Stimulated activated CD4-positive, alpha-beta T cell treated with anti-CD3 and anti-CD28 coated beads, Interleukin-15, amount 100 ng/mL, for 24 hours (primary cell): ENCODE data around the gene TTC12.

Experiments
- DNase-seq: peaks from one replicate; pipeline ENCODE4 v3.0.0-alpha.2; 2020

TTC12 gene

DNA sequence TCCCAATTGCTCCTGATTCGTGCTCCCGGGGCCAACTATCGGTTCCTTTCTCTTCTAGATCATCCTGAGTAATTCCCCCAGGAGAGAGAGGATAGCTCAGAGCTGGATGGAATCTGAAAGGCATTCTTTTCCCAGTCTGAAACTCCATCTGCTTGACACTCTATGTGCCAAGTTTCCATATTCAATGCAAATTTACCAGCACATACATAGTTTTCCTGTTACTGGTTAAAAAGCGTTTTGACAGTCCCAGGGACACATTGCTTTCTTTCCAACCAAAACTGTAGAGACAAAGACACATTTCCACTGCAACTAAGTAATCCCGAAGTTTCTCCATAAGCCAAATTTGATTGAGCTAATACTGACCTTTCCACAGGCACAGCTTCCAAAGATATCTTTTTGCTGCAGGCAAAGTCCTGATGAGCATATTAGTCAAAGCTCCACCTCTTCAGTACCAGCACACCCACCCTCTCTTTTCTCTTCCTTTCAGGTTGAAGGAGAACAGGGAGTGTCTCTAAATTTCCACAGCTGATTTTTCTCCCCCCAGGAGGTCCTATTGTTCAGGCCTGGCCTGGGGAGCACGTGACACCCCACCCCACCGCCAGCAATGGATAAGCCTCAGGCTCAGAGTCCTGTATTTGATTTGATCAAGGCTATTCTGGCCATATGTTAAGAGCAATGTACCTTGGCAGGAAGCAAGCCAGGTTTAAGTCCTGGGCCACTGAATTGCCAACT lies 63.5 kb downstream of the TTC12 start:
- DNase-seq = no peak

DNA sequence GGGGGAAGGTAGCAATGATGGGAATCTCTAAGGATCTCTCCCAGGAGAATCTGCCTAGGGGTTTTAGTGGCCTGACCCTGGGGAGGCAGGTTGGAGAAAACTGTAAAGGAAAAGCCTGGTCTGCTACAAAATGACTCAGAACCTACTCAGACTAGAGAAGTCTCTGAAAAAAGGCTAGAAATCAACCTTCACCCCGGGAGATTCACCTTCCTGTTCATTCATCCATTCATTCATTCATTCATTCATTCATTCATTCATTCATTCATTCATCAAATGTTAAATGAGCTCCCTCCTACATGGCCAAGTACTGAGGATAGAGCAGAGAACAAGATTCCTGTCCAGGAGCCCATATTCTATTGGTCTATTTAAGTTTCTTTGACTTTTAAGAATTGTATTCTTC lies 64.3 kb downstream of the TTC12 start:
- no peak for DNase-seq

DNA sequence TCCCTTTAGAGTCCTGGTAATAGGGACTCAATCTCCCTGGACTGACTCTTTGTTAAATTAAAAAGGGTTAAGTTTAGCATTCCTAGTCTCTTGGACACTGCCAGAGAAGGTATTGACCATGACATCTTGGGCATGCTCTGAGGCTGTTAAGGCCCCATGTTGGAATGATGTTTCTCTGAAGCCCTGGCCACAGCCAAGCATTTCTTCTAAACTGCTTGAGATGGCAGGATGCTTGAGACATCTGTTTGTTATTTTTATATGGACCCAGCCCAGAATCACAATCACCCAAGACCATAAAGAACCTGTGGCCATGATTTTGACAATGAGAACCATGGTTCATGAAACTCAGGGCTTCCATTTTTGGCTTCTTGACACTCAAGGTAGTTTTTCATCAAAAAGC lies 67.7 kb downstream of the TTC12 start:
- DNase-seq = no peak

DNA sequence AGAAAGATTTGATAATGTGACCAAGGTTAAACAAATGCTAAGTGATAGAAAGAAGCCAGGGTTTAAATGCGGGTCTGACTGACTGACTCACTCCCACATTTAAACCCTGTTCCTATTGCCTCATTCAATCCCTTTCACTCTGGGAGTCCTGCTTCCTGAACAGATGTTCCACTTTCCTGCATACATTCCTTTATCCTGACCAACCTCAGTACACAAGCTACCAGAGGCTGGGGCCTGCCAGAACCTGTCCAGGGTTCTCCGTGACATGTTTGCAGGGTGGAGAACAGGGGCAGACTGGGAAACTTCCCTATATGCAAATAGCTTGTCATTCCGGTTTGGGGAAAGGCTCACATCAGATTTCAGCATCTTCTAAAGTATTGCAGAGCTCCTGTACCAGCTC lies 70.2 kb downstream of the TTC12 start:
- DNase-seq = no peak

DNA sequence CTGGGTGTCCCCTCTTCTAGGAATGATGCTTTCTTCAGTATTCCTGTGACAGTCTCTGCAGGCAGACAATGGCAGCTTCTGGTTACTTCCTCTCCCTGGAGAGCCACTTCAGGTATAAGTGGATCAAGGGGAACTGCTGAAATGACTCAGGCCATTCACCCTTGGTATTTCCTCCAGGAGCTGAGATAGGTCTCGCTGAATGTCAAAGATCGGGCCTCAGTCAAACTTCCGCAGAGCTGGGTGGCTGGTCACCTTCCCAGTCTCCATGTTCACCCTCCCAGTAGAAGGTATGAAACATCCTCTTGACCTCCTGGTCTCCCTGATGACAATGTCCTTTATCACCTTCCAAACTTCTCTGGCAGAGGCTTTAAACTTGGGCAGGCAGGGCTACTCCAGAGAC lies 71.4 kb downstream of the TTC12 start:
- no peak for DNase-seq

DNA sequence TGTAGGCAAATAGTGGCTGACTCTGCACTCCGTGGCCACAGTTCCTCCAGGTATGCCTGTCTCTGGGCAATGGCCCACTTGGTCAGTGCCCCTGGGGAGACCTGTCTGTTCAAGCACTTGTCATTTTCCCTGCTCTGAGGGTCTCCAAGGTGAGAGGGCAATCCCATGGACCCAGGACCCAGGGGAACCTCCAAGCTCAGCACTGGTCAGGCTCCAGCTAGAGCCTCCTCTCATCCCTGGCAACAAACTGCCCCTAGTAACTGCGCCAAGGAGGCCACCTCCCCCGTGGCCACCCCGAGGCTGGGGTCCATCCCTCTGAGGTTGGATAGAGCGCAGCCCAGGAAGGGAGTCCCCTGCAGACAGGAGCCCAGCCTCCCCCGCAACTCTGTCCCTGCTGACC lies 72.5 kb downstream of the TTC12 start:
- DNase-seq = no peak

DNA sequence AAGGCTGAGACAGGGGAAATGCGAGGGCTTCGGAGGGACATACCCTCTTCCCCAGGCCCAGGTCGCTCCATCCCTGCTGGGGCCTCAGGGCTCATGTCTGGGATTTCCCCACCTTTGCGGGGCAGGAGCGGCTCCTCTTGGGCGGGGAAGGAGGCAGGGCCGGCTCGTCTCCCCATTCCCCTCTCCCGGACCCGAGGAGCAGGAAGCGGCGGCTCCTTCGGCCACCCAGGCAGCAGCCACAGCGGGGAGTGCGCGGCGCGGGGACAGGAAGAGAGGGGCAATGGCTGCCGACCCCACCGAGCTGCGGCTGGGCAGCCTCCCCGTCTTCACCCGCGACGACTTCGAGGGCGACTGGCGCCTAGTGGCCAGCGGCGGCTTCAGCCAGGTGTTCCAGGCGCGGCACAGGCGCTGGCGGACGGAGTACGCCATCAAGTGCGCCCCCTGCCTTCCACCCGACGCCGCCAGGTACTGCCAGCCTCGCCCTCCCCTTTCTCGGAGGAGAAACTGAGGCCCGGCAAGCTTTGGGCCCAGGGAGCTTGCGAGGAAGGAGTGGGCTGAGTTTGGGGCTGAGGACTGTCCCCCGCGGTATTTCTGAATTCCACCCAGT lies 73.3 kb downstream of the TTC12 start, which contains the start of gene ANKK1:
Gene ANKK1 (plus strand): TSS at position 175 of the 607 bp plus-strand sequence. CDS start 106 bp downstream, at position 281.
- DNase-seq = no peak

DNA sequence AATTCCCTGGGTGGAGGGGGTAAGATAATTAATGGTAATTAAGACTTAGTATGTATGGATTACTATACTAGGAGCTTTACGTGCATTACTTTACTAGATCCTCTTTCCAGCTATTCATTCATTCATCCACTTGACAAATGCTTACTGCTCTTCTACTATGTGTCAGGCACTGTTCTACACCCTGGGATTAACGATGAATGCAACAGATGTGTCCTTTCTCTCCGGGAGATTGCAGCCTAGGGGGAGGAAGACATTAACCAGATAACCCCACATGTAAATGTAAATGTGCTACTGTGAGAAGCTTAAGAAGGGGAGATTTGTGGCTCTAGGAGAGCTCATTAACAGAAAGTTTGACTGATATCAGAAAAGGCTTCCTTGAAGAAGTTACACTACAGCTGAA lies 74.9 kb downstream of the TTC12 start:
- DNase-seq = no peak

DNA sequence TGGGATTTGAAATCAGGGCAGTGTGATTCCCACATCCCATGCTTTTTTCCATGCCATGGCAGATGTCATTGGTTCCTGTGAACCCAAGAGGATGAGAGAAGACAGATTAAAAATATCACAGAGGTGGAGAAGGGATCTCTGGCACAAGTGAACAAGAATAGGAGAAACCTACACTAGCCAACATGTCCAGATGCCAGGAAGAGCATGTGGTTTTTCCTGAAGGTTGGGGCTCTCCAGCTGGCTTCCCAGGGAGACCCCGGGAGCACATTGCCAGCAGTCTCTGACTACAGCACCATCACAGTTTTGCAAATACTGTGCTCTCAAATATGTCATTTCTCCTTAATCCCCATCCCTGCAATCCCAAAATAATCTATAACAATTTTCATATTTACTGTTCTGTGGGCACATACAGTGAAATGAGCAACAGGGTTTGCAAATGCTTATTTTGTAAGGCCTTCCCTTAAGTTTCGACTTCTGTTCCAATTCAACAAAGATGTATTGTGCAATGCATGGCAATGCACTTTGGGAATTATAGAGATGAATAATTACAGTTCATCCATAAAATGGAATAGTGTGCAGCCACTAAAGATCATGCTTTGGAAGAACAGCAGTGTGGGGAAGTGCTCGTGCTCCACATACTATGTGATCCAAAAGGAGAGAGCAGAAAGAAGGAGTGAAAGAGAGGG lies 78.0 kb downstream of the TTC12 start:
- no peak for DNase-seq

DNA sequence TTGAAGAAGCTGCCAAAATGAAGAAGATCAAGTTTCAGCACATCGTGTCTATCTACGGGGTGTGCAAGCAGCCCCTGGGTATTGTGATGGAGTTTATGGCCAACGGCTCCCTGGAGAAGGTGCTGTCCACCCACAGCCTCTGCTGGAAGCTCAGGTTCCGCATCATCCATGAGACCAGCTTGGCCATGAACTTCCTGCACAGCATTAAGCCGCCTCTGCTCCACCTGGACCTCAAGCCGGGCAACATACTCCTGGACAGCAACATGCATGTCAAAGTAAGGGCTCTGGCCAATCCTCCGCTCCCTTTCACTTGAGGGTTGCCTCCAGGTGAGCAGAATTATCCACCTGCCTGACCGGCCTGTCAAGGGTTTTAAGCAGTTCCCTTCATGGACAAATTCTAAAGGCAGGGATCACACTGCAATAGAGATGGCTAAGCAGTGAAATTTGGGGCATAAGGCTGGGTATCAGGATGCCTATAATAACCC lies 79.2 kb downstream of the TTC12 start:
- no peak for DNase-seq

DNA sequence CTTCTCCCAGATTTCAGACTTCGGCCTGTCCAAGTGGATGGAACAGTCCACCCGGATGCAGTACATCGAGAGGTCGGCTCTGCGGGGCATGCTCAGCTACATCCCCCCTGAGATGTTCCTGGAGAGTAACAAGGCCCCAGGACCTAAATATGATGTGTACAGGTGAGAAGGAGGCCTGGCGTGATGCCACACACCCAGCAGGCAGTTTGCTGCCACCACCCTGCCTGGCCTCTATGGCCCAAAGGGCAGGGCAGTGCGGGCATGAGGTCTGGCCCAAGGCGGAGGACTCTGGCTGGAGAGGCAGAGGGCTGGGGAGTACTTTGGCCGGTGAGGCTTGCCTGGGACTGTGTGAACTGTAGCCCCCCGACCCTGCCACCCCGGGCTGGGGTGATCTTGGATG lies 80.5 kb downstream of the TTC12 start:
- DNase-seq = no peak

DNA sequence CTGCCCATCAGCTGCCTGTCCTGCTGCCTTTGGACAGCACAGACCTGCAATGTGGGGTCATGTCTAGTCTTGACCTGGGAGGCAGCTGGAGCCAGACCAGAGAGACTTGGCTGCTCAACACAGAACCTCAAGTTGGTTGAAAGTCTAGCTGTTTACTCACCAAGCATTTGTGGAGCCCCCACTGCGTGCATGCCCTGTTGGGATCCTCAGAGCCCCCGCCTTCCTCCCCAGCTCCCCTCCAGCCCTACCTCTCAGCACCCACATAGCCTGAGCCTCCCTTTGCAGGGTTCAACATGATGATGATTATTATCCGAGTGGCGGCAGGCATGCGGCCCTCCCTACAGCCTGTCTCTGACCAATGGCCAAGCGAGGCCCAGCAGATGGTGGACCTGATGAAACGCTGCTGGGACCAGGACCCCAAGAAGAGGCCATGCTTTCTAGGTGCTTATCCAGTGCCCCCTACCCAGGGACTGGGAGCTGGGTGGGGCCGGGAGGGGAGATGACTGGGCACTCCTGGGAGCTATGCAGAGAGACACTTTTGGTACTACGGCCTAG lies 81.5 kb downstream of the TTC12 start:
- no peak for DNase-seq

DNA sequence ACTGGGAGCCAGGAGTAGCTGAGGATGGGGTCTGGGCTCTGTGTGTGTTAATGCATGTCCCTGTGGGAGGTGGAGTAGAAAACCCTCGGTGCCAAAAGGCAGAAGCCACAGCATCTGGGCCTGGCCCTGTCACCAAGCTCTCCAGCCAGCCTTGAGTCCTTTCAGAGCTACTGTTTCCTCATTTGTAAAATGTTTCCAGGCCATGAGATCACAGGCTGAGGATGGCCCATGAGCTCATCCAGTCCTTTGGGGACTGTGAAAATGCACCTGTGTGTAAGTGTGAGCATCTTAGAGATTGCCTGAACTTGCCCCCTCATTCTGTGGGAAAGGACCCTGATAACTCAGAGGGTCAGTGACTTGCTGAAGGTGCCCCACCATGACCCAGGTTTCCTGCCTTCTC lies 82.3 kb downstream of the TTC12 start:
- DNase-seq = no peak

DNA sequence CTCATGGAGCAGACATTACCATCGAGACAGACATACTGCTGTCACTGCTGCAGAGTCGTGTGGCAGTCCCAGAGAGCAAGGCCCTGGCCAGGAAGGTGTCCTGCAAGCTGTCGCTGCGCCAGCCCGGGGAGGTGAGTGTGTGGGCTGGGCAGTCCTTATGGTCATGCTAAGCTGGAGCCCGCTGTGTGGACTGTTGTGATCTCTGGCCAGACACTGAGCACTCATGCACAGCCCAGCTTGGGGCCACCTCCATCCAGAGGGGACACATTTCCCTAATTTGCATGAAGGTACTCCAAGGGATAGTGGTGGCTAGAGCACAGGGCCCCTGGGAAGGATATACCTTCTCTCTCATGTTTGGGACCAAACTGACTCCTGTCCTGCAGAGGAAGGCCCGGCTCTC lies 82.8 kb downstream of the TTC12 start:
- DNase-seq = no peak

DNA sequence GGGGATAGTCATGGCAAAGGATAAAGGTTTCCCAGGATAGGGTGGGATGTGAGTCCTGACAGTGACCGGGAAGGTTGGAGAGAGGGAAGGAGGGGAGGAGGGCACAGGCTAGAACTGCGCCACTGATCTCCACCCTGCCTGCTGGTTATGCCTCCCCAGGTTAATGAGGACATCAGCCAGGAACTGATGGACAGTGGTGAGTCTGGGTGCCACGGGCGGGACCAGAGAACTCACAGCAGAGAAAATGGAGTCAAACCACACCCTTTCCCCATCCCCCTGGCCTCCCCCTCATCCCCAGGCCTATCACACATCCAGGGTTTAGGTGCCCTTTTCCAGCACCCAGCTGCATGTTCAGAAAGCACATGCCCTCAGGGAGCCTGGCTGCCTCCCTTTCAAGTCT lies 83.4 kb downstream of the TTC12 start:
- DNase-seq = no peak

DNA sequence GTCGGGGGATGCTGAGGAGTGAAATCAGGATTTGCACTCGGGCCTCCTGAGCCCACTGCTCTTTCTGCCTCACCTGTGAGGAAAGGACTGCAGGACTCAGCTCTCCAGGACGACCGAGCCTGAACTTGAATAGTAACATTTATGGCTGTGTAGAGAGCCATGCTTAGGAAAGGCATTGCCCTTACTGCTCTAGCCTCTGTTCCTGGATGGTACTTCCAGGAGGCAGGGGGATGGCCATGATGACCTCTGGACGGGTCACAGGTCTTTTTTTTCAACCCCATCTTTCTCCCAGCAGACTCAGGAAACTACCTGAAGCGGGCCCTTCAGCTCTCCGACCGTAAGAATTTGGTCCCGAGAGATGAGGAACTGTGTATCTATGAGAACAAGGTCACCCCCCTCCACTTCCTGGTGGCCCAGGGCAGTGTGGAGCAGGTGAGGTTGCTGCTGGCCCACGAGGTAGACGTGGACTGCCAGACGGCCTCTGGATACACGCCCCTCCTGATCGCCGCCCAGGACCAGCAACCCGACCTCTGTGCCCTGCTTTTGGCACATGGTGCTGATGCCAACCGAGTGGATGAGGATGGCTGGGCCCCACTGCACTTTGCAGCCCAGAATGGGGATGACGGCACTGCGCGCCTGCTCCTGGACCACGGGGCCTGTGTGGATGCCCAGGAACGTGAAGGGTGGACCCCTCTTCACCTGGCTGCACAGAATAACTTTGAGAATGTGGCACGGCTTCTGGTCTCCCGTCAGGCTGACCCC lies 84.5 kb downstream of the TTC12 start:
- DNase-seq = no peak

DNA sequence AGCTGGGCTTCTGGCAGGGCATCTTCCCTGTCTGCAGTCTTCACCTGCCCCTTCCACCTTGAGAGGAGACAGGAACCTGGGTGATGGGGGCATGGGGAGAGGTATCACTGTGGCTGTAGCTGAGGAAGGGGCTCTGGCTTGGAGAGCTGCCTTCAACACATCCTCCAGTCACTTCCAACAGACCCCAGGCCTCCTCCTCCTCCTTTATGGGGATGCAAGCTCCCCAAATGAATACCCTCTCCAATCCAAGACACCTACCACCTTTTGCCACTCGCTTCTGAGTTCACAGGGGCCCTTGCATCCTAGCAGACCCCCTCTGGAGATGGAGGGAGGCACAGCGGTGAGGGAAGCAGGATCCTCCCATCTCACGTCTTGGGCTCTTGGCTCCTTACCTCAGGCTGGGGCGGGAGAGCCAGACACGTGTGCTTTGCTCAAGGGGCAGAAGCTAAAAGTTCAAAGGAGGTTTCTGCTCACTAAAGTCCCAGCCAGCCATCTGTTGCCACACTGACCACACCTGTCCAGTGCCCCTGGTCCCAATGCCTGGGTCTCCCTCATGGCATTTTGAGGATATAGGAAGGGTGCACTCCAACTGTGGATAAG lies 86.3 kb downstream of the TTC12 start:
- DNase-seq = no peak

DNA sequence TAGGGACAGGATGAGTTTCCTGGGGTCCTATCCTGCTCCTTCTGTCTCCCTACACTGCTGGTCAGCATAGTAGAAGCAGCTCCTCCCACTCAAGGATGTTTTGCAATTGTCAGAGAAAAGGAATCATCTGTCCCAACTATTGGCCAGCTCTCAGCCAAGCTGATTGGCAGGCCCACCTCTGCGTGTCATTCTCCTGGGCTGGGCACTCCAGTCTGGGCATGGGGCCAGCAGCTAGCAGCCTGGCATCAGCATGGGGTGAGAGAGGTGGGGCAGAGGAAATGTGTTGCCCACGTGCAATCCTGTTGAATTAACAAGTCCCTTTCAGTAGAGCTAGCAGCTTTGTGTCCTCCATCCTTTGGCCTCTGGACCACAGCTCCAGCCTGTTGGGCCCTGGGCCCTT lies 87.3 kb downstream of the TTC12 start:
- DNase-seq = no peak

DNA sequence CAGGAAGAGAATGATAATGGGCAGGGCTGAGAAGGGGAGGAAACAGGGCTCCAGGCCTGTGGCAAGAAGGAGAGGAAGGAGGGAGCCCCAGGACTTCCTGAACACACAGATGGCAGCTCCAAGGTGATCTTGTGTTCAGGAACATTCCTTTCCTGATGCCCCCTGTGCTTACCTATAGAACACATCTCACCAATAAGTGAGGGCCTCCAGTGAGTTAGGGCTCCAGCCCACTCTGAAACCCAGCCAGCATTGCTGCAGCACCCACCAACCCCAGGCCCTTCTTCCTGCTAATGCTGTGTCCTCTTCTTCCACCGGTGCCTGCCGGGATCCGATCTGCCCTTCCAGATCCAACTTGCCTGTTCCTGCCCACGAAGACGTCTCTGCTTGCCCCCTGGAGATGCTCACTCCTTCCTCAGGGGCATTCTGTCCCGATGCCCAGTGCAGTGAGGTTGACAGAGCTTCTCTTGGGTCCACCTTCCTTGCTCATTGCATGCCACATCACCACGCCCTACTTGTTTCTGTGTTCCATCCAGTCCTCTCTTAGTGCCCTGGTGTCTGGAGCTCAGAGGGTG lies 90.6 kb downstream of the TTC12 start:
- no peak for DNase-seq

DNA sequence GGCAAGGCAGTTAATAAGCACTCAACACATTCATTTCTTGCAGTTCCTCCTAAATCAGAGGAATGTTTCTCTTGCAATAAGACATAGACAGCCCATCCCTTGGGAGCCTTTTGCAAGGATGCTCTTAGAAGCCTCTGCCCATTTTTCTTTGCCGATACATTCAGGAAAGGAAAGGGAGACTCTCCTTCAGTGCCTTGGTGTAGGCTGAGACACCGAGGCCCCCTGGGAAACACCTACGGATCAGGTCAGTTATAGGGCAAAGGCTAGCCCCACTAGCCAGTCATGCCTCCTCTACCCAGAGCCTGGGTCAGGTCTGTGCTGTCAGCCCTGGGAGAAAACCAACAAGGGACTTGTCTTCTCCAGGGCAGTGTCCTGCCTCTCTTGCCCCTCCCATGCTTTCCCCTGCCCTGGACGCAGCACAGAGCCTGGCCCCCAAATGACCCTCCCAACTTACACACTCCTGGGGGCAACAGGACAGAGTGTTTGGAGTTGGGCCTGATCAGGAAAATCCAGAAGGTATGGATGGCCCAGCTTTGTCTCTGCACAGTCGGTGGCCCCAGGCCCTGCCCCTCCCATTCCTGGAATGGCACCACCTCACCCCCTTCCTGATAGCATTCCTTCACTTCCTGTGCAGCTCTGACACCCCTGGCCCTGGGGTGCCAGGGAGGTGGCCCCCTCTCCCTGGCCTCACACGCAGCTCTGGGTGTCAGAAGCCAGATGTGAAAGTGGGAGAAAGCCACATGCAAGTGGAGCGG lies 91.5 kb downstream of the TTC12 start:
- DNase-seq = no peak

DNA sequence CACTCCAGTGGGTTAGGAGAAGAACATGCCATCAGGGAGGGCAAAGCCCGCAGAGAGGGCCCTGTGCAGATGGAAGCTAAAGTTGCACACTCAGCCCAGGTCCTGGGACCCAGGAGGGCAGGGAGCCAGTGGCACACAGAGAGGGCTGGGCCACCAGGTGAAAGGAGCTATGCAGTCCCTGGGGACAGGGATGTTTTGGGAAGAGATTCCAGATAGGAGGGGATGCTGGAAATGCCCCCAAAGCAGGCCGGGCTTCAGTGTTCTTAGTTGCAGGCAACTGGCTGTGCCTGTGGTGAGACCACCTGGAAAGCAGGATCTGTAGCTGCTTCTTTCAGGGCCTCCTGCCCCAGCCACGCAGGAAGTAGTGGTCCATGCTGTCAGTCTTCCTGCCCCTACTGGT lies 92.8 kb downstream of the TTC12 start:
- no peak for DNase-seq

DNA sequence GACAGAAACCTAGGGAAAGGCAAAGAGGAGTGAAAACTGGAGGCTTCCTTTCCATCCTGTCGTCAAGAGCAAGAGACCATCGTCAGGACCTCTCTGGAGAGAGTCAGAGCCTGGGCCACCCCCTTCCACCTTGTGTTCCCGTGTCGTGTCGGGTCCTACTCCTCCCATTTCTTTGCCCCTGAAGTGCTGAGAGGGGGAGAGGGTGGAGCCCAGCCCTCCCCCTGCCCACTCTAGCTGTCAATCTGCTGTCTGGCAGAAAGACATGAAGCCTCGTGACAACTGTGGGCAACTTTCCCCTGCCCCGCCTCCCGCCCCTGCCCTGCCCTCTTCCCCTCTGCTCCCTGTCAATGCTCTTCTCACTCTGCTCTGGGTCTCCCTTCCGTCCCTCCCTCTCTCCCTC lies 93.8 kb downstream of the TTC12 start:
- DNase-seq = no peak
